Natural killer cell (primary cell): ENCODE measurements around the gene LGI1. TPM values are rescaled to one million over a fixed set of nuclear protein-coding genes. Genes with fewer than 3 reads are reported as not detected.

ENCODE experiments used
- ATAC-seq, 3 donors: fragments of 150-1000 bp in 2 of 3; fragments of 200-7000 bp in 1 of 3; cut with Tn5 transposase; 1 replicate in 1 of 3; 2 replicates in 2 of 3; pipeline ENCODE4 v1.10.0; 2021; ENCODE audit warnings: mild to moderate bottlenecking in 2 of 3, moderate library complexity in 2 of 3
- DNase-seq, 2 donors: peaks; one replicate each; pipeline versions ENCODE4 v3.0.0 to v3.0.0-alpha.2; 2013 to 2021; ENCODE audit warnings: mixed read lengths in 1 of 2
- H3K27ac ChIP-seq: one replicate; pipeline ENCODE4 v1.5.1; 2013; ENCODE audit warnings: mild to moderate bottlenecking, low read length
- H3K27me3 ChIP-seq: one replicate; pipeline ENCODE4 v1.6.1; 2013; ENCODE audit warnings: low read length; ENCODE audit not compliant: control insufficient read depth, insufficient read depth
- H3K36me3 ChIP-seq: one replicate; pipeline ENCODE4 v1.6.1; 2013; ENCODE audit warnings: low read length; ENCODE audit not compliant: control insufficient read depth, insufficient read depth
- H3K4me1 ChIP-seq: one replicate; pipeline ENCODE4 v1.6.1; 2013; ENCODE audit warnings: low read length; ENCODE audit not compliant: control insufficient read depth, insufficient read depth
- H3K4me3 ChIP-seq: one replicate; pipeline ENCODE4 v1.5.1; 2013; ENCODE audit warnings: low read length
- H3K9me3 ChIP-seq: one replicate; pipeline ENCODE4 v1.6.1; 2013; ENCODE audit warnings: low read length; ENCODE audit not compliant: control insufficient read depth, insufficient read depth
- H3K27ac Mint-ChIP-seq, 2 donors: one replicate each; pipeline ENCODE4 v1.8.0; 2022; ENCODE audit warnings: mild to moderate bottlenecking in 2 of 2, mixed read lengths in 2 of 2, moderate library complexity in 1 of 2
- H3K27me3 Mint-ChIP-seq, 2 donors: one replicate each; pipeline ENCODE4 v1.8.0; 2022; ENCODE audit warnings: low read depth in 2 of 2, mixed read lengths in 2 of 2
- H3K36me3 Mint-ChIP-seq: one replicate; pipeline ENCODE4 v1.8.0; 2022; ENCODE audit warnings: mixed read lengths
- H3K4me1 Mint-ChIP-seq, 2 donors: one replicate each; pipeline ENCODE4 v1.8.0; 2022; ENCODE audit warnings: mixed read lengths in 2 of 2
- H3K4me3 Mint-ChIP-seq: one replicate; pipeline ENCODE4 v1.8.0; 2022; ENCODE audit warnings: mild to moderate bottlenecking, moderate library complexity, mixed read lengths
- H3K9me3 Mint-ChIP-seq, 2 donors: one replicate each; pipeline ENCODE4 v1.8.0; 2022; ENCODE audit warnings: mixed read lengths in 2 of 2
- CTCF ChIP-seq: fragments of 200-600 bp; IDR thresholded peaks from one replicate; pipeline ENCODE4 v1.8.0; 2022; ENCODE audit warnings: antibody characterized with exemption
- WGBS: methylation state at CpG from one replicate; pipeline ENCODE4 v1.1.7; 2013; ENCODE audit warnings: missing lambda C conversion rate; ENCODE audit not compliant: insufficient coverage; 5-methylcytosine and 5-hydroxymethylcytosine counted together
- intact Hi-C: fragments of 100-400 bp; cut with micrococcal nuclease; formaldehyde crosslinking; loops from one replicate; pipeline ENCODE4 v1.14.2; 2022
- total RNA-seq, 4 donors: library from RNA; stranded (reverse); fragments of 120-200 nt in 1 of 4; gene quantifications; one replicate each; pipeline versions ENCODE4 v1.2.3 to v1.2.4, GENCODE V29; 2013 to 2022

LGI1 gene
- not detected for total RNA-seq
- total RNA-seq (2013), result not detected

GRCh38 chr10:93757801-93758507 is at the start of gene LGI1:
Gene LGI1, plus strand, starts transcription at chr10:93757936. Its CDS starts 209 bp downstream, at chr10:93758145.
- Histone ChIP-seq H3K27ac (no peak within 1 kb of the TSS), H3K4me1 (no peaks in the 10 kb centered on the region), H3K4me3 (no peak within 1 kb of the TSS), H3K9me3 (no peaks in the 10 kb centered on the region), H3K27me3 (peaks cover 5% of the 10 kb centered on the region), H3K36me3 (no peaks in the 10 kb centered on the region)
- Mint-ChIP-seq H3K4me3 (no peak within 1 kb of the TSS), H3K27ac (no peak within 1 kb of the TSS), H3K4me1 (no peaks in the 10 kb centered on the region), H3K27me3 (peaks cover 33 to 56% of the 10 kb centered on the region in 2 donors), H3K36me3 (no peaks in the 10 kb centered on the region), H3K9me3 (no peaks in the 10 kb centered on the region)
- intact Hi-C loops, result no loop called here
- ATAC-seq, result no peak
- no peak for TF ChIP-seq CTCF
- WGBS, result 27% methylated on average over 16 of the region's 16 CpGs
- no peak for DNase-seq

GRCh38 chr10:93710333-93710909 is 47.3 kb upstream of the LGI1 start:
- Mint-ChIP-seq H3K27ac (no peak overlapping the region), H3K4me1 (no peaks in the 10 kb centered on the region), H3K27me3 (peaks cover 14 to 28% of the 10 kb centered on the region in 2 donors), H3K36me3 (no peaks in the 10 kb centered on the region), H3K9me3 (no peaks in the 10 kb centered on the region), H3K4me3 (no peak overlapping the region)
- Histone ChIP-seq H3K27me3 (no peaks in the 10 kb centered on the region), H3K27ac (no peak overlapping the region), H3K36me3 (no peaks in the 10 kb centered on the region), H3K4me3 (no peak overlapping the region), H3K4me1 (no peaks in the 10 kb centered on the region), H3K9me3 (no peaks in the 10 kb centered on the region)
- intact Hi-C loops, result no loop called here
- DNase-seq (no peak), ATAC-seq (no peak)
- TF ChIP-seq CTCF, result no peak
- WGBS, result 88% methylated on average over 5 of the region's 5 CpGs

GRCh38 chr10:93711891-93712290 is 45.8 kb upstream of the LGI1 start:
- Mint-ChIP-seq H3K9me3 (no peaks in the 10 kb centered on the region), H3K27me3 (peaks cover 10 to 30% of the 10 kb centered on the region in 2 donors), H3K27ac (no peak overlapping the region), H3K4me1 (no peaks in the 10 kb centered on the region), H3K36me3 (no peaks in the 10 kb centered on the region), H3K4me3 (no peak overlapping the region)
- DNase-seq, result no peak
- no peak for ATAC-seq
- H3K36me3 ChIP-seq, result no peaks in the 10 kb centered on the region
- H3K9me3 ChIP-seq, result no peaks in the 10 kb centered on the region
- 80% methylated on average over 3 of the region's 3 CpGs for WGBS
- H3K27me3 ChIP-seq, result no peaks in the 10 kb centered on the region
- intact Hi-C loops, result no loop called here
- no peak for TF ChIP-seq CTCF
- no peak overlapping the region for H3K27ac ChIP-seq
- H3K4me3 ChIP-seq, result no peak overlapping the region
- no peaks in the 10 kb centered on the region for H3K4me1 ChIP-seq

GRCh38 chr10:93712593-93712992 is 45.1 kb upstream of the LGI1 start:
- no peak overlapping the region for H3K27ac Mint-ChIP-seq
- Histone ChIP-seq H3K4me1 (no peaks in the 10 kb centered on the region), H3K9me3 (no peaks in the 10 kb centered on the region), H3K36me3 (no peaks in the 10 kb centered on the region), H3K4me3 (no peak overlapping the region), H3K27ac (no peak overlapping the region), H3K27me3 (no peaks in the 10 kb centered on the region)
- no peak overlapping the region for H3K4me3 Mint-ChIP-seq
- H3K27me3 Mint-ChIP-seq, result peaks cover 3 to 27% of the 10 kb centered on the region in 2 donors
- H3K4me1 Mint-ChIP-seq, result no peaks in the 10 kb centered on the region
- no peaks in the 10 kb centered on the region for H3K36me3 Mint-ChIP-seq
- intact Hi-C loops, result no loop called here
- DNase-seq (no peak), ATAC-seq (no peak)
- no peaks in the 10 kb centered on the region for H3K9me3 Mint-ChIP-seq
- whole genome bisulfite sequencing, result 89% methylated on average over 2 of the region's 2 CpGs
- TF ChIP-seq CTCF, result no peak
